Activated CD4-positive, alpha-beta T cell treated with anti-CD3 and anti-CD28 coated beads, Interleukin-2, amount 50 U/mL, for 1 hour (primary cell): ENCODE data around the gene BDH1.

Experiments
- DNase-seq: peaks from one replicate; pipeline ENCODE4 v3.0.0-alpha.2; 2020

BDH1 gene

GRCh38 chr3:197547306-197548011, 8.3 kb downstream of the BDH1 start:
- DNase-seq: no peak

- DNase-seq: no peak
Observed at GRCh38 chr3:197546307-197547085, 9.3 kb downstream of the BDH1 start.

GRCh38 chr3:197545571-197545970, 10.2 kb downstream of the BDH1 start:
- no peak for DNase-seq

- no peak for DNase-seq
Observed at GRCh38 chr3:197545101-197545500, 10.7 kb downstream of the BDH1 start.

GRCh38 chr3:197542741-197543454, 12.9 kb downstream of the BDH1 start:
- no peak for DNase-seq

GRCh38 chr3:197541756-197542539, 13.8 kb downstream of the BDH1 start:
- DNase-seq: no peak

- no peak for DNase-seq
Observed at GRCh38 chr3:197540961-197541377, 14.8 kb downstream of the BDH1 start.

- DNase-seq: no peak
Observed at GRCh38 chr3:197539651-197540051, 16.1 kb downstream of the BDH1 start.

- DNase-seq: no peak
Observed at GRCh38 chr3:197533927-197534725, 21.6 kb downstream of the BDH1 start.

- DNase-seq: no peak
Observed at GRCh38 chr3:197533396-197533795, 22.4 kb downstream of the BDH1 start.

GRCh38 chr3:197532388-197532787, 23.4 kb downstream of the BDH1 start:
- no peak for DNase-seq

- DNase-seq: no peak
Observed at GRCh38 chr3:197528190-197528589, 27.6 kb downstream of the BDH1 start.

GRCh38 chr3:197527569-197527968, 28.2 kb downstream of the BDH1 start:
- DNase-seq: no peak

GRCh38 chr3:197525706-197526105, 30.1 kb downstream of the BDH1 start:
- DNase-seq: no peak

- no peak for DNase-seq
Observed at GRCh38 chr3:197524128-197524527, 31.6 kb downstream of the BDH1 start.

- DNase-seq: no peak
Observed at GRCh38 chr3:197523526-197523925, 32.2 kb downstream of the BDH1 start.

GRCh38 chr3:197522881-197523441, 32.8 kb downstream of the BDH1 start:
- DNase-seq: no peak

- DNase-seq: no peak
Observed at GRCh38 chr3:197522183-197522715, 33.5 kb downstream of the BDH1 start.

GRCh38 chr3:197521277-197522182, 34.2 kb downstream of the BDH1 start:
- no peak for DNase-seq
